H1 (cell line): ENCODE data around the gene TEX13B.

Experiments
- CREB1 ChIP-seq: IDR thresholded peaks from 2 replicates; pipeline ENCODE4 v1.6.1; 2012; ENCODE audit warnings: inconsistent platforms
- E2F6 ChIP-seq: IDR thresholded peaks from 2 replicates; pipeline ENCODE4 v1.6.1; 2012; ENCODE audit warnings: inconsistent platforms
- EGR1 ChIP-seq: IDR thresholded peaks from 2 replicates; pipeline ENCODE4 v1.6.1; 2011; ENCODE audit warnings: low read depth, low read length, borderline replicate concordance
- JUND ChIP-seq: IDR thresholded peaks from 2 replicates; pipeline ENCODE4 v1.6.1; 2011; ENCODE audit warnings: mild to moderate bottlenecking, improper control_type of control experiment, low read length
- KDM4A ChIP-seq: IDR thresholded peaks from one replicate; pipeline ENCODE4 v1.7.1; 2012; ENCODE audit warnings: low read depth, mild to moderate bottlenecking, moderate library complexity, low read length, inconsistent platforms; ENCODE audit not compliant: severe bottlenecking
- KDM5A ChIP-seq: fragments of 200-600 bp; IDR thresholded peaks from 2 replicates; pipeline ENCODE4 v1.7.1; 2012; ENCODE audit warnings: mild to moderate bottlenecking, low read length, inconsistent platforms, mixed read lengths
- NRF1 ChIP-seq: IDR thresholded peaks from 2 replicates; pipeline ENCODE4 v1.6.1; 2011; ENCODE audit warnings: mild to moderate bottlenecking, low read depth, low read length, improper control_type of control experiment
- POLR2A ChIP-seq, 2 experiments: IDR thresholded peaks; 1 replicate in 1 of 2; 2 replicates in 1 of 2; pipeline ENCODE4 v1.6.1; 2011; ENCODE audit warnings: low read depth in 2 of 2, low read length in 2 of 2, mild to moderate bottlenecking in 2 of 2; ENCODE audit errors: control extremely low read depth in 1 of 2
- POLR2AphosphoS5 ChIP-seq: IDR thresholded peaks from 2 replicates; pipeline ENCODE4 v1.6.1; 2011; ENCODE audit warnings: low read depth, low read length
- RAD21 ChIP-seq, 2 experiments: IDR thresholded peaks in 1 of 2; conservative IDR thresholded peaks in 1 of 2; 2 replicates each; pipeline ENCODE4 v1.6.1; 2011; ENCODE audit warnings: low read depth in 2 of 2, low read length in 2 of 2, improper control_type of control experiment in 1 of 2, inconsistent platforms in 1 of 2, mild to moderate bottlenecking in 1 of 2, moderate library complexity in 1 of 2
- RFX5 ChIP-seq: IDR thresholded peaks from 2 replicates; pipeline ENCODE4 v1.6.1; 2011; ENCODE audit warnings: low read depth, low read length, improper control_type of control experiment, borderline replicate concordance
- SP2 ChIP-seq: IDR thresholded peaks from 2 replicates; pipeline ENCODE4 v1.6.1; 2012; ENCODE audit warnings: mild to moderate bottlenecking, low read length, inconsistent platforms
- TAF1 ChIP-seq: IDR thresholded peaks from 2 replicates; pipeline ENCODE4 v1.6.1; 2011; ENCODE audit warnings: mild to moderate bottlenecking, low read depth, low read length
- TF ChIP-seq, protein P1 (sequence below), 3 experiments: IDR thresholded peaks; 1 replicate in 2 of 3; 2 replicates in 1 of 3; pipeline versions ENCODE4 v1.5.1 to v1.6.1; 2011; ENCODE audit warnings: low read length in 3 of 3, mild to moderate bottlenecking in 3 of 3, inconsistent platforms in 2 of 3, low read depth in 1 of 3, moderate library complexity in 1 of 3; ENCODE audit not compliant: insufficient read depth in 1 of 3; ENCODE audit errors: control extremely low read depth in 1 of 3

DNA sequence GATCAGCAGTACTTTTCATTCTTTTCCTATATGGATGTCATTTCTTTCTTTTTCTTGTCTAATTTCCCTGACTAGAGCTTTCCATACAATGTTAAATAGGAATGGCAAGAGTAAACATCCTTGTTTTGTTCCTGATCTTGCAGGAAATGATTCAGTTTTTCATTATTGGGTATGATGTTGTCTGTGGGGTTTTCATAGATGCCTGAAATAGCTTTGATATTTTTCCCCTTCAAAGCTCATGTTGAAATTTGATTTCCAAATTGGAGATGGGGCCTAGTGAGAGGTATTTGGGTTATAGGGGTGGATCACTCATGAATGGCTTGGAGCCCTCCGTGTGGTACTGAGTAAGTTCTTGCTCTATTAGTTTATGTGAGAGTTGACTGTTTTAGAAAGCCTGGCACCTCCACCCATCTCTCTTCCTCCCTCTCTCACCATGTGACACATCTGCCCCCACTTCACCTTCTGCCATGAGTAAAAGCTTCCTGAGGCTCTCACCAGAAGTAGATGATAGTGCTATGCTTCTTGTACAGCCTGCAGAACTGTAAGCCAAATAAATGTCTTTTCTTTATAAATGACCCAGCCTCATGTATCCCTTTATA, 40.4 kb upstream of the TEX13B start:
- TF ChIP-seq, protein P1, sequence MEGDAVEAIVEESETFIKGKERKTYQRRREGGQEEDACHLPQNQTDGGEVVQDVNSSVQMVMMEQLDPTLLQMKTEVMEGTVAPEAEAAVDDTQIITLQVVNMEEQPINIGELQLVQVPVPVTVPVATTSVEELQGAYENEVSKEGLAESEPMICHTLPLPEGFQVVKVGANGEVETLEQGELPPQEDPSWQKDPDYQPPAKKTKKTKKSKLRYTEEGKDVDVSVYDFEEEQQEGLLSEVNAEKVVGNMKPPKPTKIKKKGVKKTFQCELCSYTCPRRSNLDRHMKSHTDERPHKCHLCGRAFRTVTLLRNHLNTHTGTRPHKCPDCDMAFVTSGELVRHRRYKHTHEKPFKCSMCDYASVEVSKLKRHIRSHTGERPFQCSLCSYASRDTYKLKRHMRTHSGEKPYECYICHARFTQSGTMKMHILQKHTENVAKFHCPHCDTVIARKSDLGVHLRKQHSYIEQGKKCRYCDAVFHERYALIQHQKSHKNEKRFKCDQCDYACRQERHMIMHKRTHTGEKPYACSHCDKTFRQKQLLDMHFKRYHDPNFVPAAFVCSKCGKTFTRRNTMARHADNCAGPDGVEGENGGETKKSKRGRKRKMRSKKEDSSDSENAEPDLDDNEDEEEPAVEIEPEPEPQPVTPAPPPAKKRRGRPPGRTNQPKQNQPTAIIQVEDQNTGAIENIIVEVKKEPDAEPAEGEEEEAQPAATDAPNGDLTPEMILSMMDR (IDR thresholded peaks at IDR 0.05; ENCODE audit: control extremely low read depth in 1 of 3, insufficient read depth in 1 of 3, low read depth in 1 of 3, low read length in 3 of 3) = no peak
- TF ChIP-seq KDM5A = no peak
- TF ChIP-seq POLR2A (IDR thresholded peaks at IDR 0.05; ENCODE audit: control extremely low read depth in 1 of 2, low read depth in 2 of 2, low read length in 2 of 2) = no peak
- TF ChIP-seq KDM4A = no peak
- no peak for TF ChIP-seq TAF1
- TF ChIP-seq E2F6 = no peak
- no peak for TF ChIP-seq EGR1
- TF ChIP-seq JUND = no peak
- TF ChIP-seq RAD21 (IDR thresholded peaks at IDR 0.05 in 1 of 2, conservative IDR thresholded peaks at IDR 0.05 in 1 of 2; ENCODE audit: low read depth in 2 of 2, low read length in 2 of 2) = no peak
- no peak for TF ChIP-seq SP2
- no peak for TF ChIP-seq POLR2AphosphoS5
- TF ChIP-seq CREB1 = no peak
- no peak for TF ChIP-seq NRF1
- TF ChIP-seq RFX5 = no peak
